Liver (tissue), 9 donors: ENCODE data around the gene GRIN3B. TPM values are rescaled to one million over a fixed set of nuclear protein-coding genes. Genes with fewer than 3 reads are reported as not detected.

Experiments
- DNase-seq: peaks from one replicate; pipeline ENCODE4 v3.0.0-alpha.2; 2017; ENCODE audit warnings: low spot score
- H3K27ac ChIP-seq, 2 donors: one replicate each; pipeline ENCODE4 v1.7.0; 2013; ENCODE audit warnings: inconsistent platforms in 2 of 2, low read length in 2 of 2, control low read depth in 1 of 2, low read depth in 1 of 2, mild to moderate bottlenecking in 1 of 2
- H3K27me3 ChIP-seq, 4 donors: one replicate each; pipeline versions ENCODE4 v1.6.1 to v1.7.0; 2013; ENCODE audit warnings: low read length in 3 of 4, inconsistent platforms in 1 of 4, mild to moderate bottlenecking in 1 of 4, moderate library complexity in 1 of 4; ENCODE audit not compliant: control insufficient read depth in 4 of 4, insufficient read depth in 4 of 4
- H3K36me3 ChIP-seq, 4 donors: one replicate each; pipeline versions ENCODE4 v1.6.1 to v1.7.0; 2013; ENCODE audit warnings: low read length in 3 of 4, mild to moderate bottlenecking in 3 of 4, low read depth in 1 of 4, moderate library complexity in 1 of 4; ENCODE audit not compliant: control insufficient read depth in 4 of 4, insufficient read depth in 3 of 4
- H3K4me1 ChIP-seq, 4 donors: one replicate each; pipeline versions ENCODE4 v1.6.1 to v1.7.0; 2013; ENCODE audit warnings: low read length in 3 of 4, mild to moderate bottlenecking in 3 of 4, moderate library complexity in 1 of 4; ENCODE audit not compliant: control insufficient read depth in 4 of 4, insufficient read depth in 4 of 4
- H3K4me3 ChIP-seq, 3 donors: one replicate each; pipeline versions ENCODE4 v1.6.1 to v1.7.0; 2013; ENCODE audit warnings: low read length in 3 of 3, control low read depth in 1 of 3, low read depth in 1 of 3, mild to moderate bottlenecking in 1 of 3
- H3K9ac ChIP-seq, 2 donors: one replicate each; pipeline ENCODE4 v1.7.0; 2013; ENCODE audit warnings: low read length in 2 of 2, mild to moderate bottlenecking in 2 of 2, moderate library complexity in 2 of 2, control low read depth in 1 of 2, low read depth in 1 of 2
- H3K9me3 ChIP-seq, 4 donors: one replicate each; pipeline versions ENCODE4 v1.6.1 to v1.7.0; 2013; ENCODE audit warnings: low read length in 3 of 4; ENCODE audit not compliant: control insufficient read depth in 4 of 4
- FOXA1 ChIP-seq: IDR thresholded peaks from 2 replicates; pipeline ENCODE4 v1.6.1; 2016; ENCODE audit warnings: antibody characterized with exemption
- FOXA2 ChIP-seq: IDR thresholded peaks from 2 replicates; pipeline ENCODE4 v1.6.1; 2016; ENCODE audit warnings: antibody characterized with exemption
- HNF4G ChIP-seq: IDR thresholded peaks from 2 replicates; pipeline ENCODE4 v1.6.1; 2016; ENCODE audit warnings: antibody characterized with exemption
- NR2F2 ChIP-seq: IDR thresholded peaks from 2 replicates; pipeline ENCODE4 v1.6.1; 2016; ENCODE audit warnings: antibody characterized with exemption
- REST ChIP-seq: IDR thresholded peaks from 2 replicates; pipeline ENCODE4 v1.6.1; 2016; ENCODE audit warnings: antibody characterized with exemption, mild to moderate bottlenecking
- RXRA ChIP-seq, 2 donors: IDR thresholded peaks; 2 replicates each; pipeline ENCODE4 v1.6.1; 2017 to 2018; ENCODE audit warnings: antibody characterized with exemption in 2 of 2, mild to moderate bottlenecking in 1 of 2
- SP1 ChIP-seq: IDR thresholded peaks from 2 replicates; pipeline ENCODE4 v1.6.1; 2018; ENCODE audit warnings: antibody characterized with exemption, mild to moderate bottlenecking
- YY1 ChIP-seq: IDR thresholded peaks from 2 replicates; pipeline ENCODE4 v1.6.1; 2016; ENCODE audit warnings: antibody characterized with exemption, mild to moderate bottlenecking
- ZBTB33 ChIP-seq: IDR thresholded peaks from 2 replicates; pipeline ENCODE4 v1.6.1; 2016; ENCODE audit warnings: antibody characterized with exemption
- WGBS: extraction: QIAGEN DNeasy Blood & Tissue Kit; methylation state at CpG from one replicate; pipeline ENCODE4 v1.1.7; 2013; 5-methylcytosine and 5-hydroxymethylcytosine counted together
- polyA plus RNA-seq, 2 donors: library from polyadenylated mRNA; stranded (reverse) in 1 of 2; unstranded in 1 of 2; fragments of 200-250 nt in 1 of 2; fragments of >200 nt in 1 of 2; fragmentation: Nextera tagmentation in 1 of 2; extraction: Ambion mirVana in 1 of 2; gene quantifications; one replicate each; pipeline versions ENCODE4 v1.2.1 to v1.2.3, GENCODE V29; 2013 to 2015
- total RNA-seq, 2 donors: library from RNA; depleted of rRNA; stranded (reverse); fragments of >200 nt; gene quantifications; one replicate each; pipeline ENCODE4 v1.2.3, GENCODE V29; 2014
- TF ChIP-seq, protein P1 (sequence below): IDR thresholded peaks from 2 replicates; pipeline ENCODE4 v1.6.1; 2016; ENCODE audit warnings: antibody characterized with exemption
- donor health status: healthy.
- donor health status: healthy.
- donor health status: healthy.
- donor health status: healthy.
- donor health status: healthy.

The GRIN3B gene
- total and polyA plus RNA-seq, 4 donors = 0.05 TPM; not detected in 3

- TF ChIP-seq ZBTB33 (no peak), FOXA2 (no peak)
- H3K9ac ChIP-seq = no peak overlapping the region
- no peak overlapping the region for H3K27ac ChIP-seq
- no peaks in the 10 kb centered on the region for H3K9me3 ChIP-seq
- no peak overlapping the region for H3K4me3 ChIP-seq
- no peaks in the 10 kb centered on the region for H3K27me3 ChIP-seq
- peaks cover 2 to 40% (median 16%) of the 10 kb centered on the region in 4 donors for H3K36me3 ChIP-seq
- DNase-seq = no peak
- 93% methylated on average over 10 of the region's 10 CpGs for WGBS
- peaks cover 17 to 27% (median 21%) of the 10 kb centered on the region in 4 donors for H3K4me1 ChIP-seq
Measured at GRCh38 chr19:1013218-1013617, 13.0 kb downstream of the GRIN3B start.

DNA sequence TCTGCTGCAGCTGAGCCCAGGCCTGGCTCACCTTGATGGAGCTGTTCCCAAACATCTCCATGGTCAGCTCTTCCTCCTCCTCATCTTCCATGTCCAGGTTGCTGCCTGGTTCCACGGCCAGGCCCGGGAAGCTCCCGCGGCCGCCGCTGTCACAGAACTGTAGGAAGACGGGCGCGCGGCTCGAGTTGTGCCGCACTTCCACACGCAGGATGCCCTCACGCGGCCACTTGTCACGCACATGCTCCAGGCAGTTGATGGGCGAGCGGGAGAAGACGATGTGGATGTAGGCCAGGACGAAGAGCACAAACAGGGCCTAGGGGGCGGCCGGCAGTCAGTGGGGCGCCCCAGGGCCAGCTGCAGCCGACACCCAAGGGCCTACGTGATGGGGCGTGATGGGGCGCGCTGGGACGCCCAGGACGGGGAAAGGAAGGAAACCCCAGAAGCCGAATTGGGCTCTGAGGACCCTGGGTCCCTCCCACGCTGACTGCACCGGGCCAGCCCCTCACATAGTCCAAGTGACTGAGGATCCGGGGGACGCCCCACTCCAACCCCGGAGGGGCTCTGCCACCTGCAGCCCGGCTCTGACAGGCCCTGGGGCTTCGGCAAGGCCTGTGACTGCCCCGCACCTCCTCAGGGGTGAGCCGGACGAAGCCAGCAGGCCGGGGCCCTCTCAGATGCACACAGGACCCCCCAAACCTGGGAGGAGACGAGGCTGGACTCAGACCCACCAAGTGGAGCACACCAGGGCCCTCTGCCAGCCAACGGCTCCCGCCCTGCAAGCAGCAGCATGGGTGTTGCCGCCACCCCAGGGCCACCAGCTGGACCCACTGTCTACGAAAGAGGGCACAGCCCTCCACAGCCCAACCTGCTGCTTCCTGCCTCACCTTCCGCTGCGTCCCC lies 14.2 kb downstream of the GRIN3B start:
- Histone ChIP-seq H3K9ac (no peak overlapping the region), H3K9me3 (no peaks in the 10 kb centered on the region), H3K27me3 (no peaks in the 10 kb centered on the region), H3K36me3 (peaks cover 2 to 40% (median 14%) of the 10 kb centered on the region in 4 donors), H3K4me3 (no peak overlapping the region), H3K27ac (no peak overlapping the region), H3K4me1 (peaks cover 26 to 39% (median 32%) of the 10 kb centered on the region in 4 donors)
- WGBS = 94% methylated on average over 49 of the region's 49 CpGs
- no peak for DNase-seq
- TF ChIP-seq RXRA (IDR thresholded peaks at IDR 0.05) (no peak), FOXA2 (no peak), NR2F2 (no peak), SP1 (no peak), HNF4G (no peak), FOXA1 (no peak), YY1 (no peak), REST (no peak), ZBTB33 (no peak)
- TF ChIP-seq, protein P1, sequence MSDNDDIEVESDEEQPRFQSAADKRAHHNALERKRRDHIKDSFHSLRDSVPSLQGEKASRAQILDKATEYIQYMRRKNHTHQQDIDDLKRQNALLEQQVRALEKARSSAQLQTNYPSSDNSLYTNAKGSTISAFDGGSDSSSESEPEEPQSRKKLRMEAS = no peak
